ENCODE measurements around the gene GLT8D1. TPM values are rescaled to one million over a fixed set of nuclear protein-coding genes. Genes with fewer than 3 reads are reported as not detected.

The GLT8D1 gene
- total and polyA plus RNA-seq, 2 of the 13 experiments (the other 11 are each of a cell fraction or from before 2014, with no cell fraction given), result 110 to 121 TPM

DNA sequence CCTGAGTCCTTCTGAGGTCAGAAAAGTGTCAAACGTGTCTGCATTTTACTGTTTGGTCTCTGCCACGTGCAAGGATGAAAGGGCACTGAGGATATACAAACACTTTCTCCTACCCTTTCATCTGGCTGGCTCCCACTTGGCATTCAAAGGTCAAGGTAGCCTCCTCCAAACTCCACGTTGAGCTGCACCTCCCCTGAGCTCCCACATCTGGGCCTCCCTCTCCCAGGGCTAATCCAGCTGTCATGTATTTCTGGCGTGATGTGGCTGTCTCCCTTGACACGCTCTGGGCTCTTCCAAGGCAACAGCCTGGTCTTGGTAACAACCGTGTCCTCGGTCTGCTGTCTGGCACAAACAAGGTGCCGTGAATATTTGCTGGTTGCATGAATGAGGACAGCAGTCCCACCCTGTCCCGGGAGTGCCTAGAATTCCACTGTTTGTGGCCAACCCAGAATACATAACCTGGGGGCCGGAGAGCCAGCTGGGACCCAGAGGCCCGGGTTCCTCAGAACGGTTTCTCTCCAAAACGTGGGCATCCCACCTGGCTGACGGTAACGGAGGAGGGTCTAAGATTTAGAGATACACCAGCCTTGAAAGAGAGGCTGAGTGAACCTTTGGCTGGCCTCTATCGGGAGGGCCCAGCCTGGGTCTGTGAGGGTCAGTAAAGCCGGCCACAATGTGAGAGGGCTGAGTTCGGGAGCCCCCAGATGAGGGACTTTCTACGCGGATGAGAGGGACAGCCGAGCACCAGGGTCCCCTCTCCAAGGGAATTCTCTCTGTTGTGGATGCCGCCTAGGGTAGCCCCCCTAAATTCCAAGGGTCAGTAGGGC, 767 bp downstream of the GLT8D1 start (continued):
- TF ChIP-seq, protein P1, sequence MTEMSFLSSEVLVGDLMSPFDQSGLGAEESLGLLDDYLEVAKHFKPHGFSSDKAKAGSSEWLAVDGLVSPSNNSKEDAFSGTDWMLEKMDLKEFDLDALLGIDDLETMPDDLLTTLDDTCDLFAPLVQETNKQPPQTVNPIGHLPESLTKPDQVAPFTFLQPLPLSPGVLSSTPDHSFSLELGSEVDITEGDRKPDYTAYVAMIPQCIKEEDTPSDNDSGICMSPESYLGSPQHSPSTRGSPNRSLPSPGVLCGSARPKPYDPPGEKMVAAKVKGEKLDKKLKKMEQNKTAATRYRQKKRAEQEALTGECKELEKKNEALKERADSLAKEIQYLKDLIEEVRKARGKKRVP (CRISPR knock-in tag; IDR thresholded peaks at IDR 0.05), result peak in 1 of 2 experiments; percentile 38; a peak in 1 of 4 replicates
- TF ChIP-seq, protein P2, sequence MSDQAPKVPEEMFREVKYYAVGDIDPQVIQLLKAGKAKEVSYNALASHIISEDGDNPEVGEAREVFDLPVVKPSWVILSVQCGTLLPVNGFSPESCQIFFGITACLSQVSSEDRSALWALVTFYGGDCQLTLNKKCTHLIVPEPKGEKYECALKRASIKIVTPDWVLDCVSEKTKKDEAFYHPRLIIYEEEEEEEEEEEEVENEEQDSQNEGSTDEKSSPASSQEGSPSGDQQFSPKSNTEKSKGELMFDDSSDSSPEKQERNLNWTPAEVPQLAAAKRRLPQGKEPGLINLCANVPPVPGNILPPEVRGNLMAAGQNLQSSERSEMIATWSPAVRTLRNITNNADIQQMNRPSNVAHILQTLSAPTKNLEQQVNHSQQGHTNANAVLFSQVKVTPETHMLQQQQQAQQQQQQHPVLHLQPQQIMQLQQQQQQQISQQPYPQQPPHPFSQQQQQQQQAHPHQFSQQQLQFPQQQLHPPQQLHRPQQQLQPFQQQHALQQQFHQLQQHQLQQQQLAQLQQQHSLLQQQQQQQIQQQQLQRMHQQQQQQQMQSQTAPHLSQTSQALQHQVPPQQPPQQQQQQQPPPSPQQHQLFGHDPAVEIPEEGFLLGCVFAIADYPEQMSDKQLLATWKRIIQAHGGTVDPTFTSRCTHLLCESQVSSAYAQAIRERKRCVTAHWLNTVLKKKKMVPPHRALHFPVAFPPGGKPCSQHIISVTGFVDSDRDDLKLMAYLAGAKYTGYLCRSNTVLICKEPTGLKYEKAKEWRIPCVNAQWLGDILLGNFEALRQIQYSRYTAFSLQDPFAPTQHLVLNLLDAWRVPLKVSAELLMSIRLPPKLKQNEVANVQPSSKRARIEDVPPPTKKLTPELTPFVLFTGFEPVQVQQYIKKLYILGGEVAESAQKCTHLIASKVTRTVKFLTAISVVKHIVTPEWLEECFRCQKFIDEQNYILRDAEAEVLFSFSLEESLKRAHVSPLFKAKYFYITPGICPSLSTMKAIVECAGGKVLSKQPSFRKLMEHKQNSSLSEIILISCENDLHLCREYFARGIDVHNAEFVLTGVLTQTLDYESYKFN (CRISPR knock-in tag; conservative IDR thresholded peaks at IDR 0.05), result peak; percentile 93
- TF ChIP-seq SOX5 (CRISPR knock-in tag; IDR thresholded peaks at IDR 0.05; ENCODE audit: borderline replicate concordance) (peak; percentile 90), GLI4 (CRISPR knock-in tag; IDR thresholded peaks at IDR 0.05; ENCODE audit: borderline replicate concordance) (no peak), ZNF382 (CRISPR knock-in tag; IDR thresholded peaks at IDR 0.05; ENCODE audit: borderline replicate concordance) (no peak), ZNF224 (CRISPR knock-in tag; IDR thresholded peaks at IDR 0.05) (peak; percentile 25; the same call in 1 of the 2 replicates), CHD4 (IDR thresholded peaks at IDR 0.05; ENCODE audit: borderline replicate concordance, low read length) (no peak; the same call in 1 of the 2 replicates), FOSL1 (CRISPR knock-in tag; IDR thresholded peaks at IDR 0.05; ENCODE audit: borderline replicate concordance) (no peak), MAFG (CRISPR knock-in tag; IDR thresholded peaks at IDR 0.05) (no peak), ZNF496 (CRISPR knock-in tag; IDR thresholded peaks at IDR 0.05; ENCODE audit: insufficient replicate concordance) (no peak), CC2D1A (CRISPR knock-in tag; IDR thresholded peaks at IDR 0.05) (no peak), MIER2 (CRISPR knock-in tag; IDR thresholded peaks at IDR 0.05) (no peak), NFKBIZ (CRISPR knock-in tag; IDR thresholded peaks at IDR 0.05) (peak; percentile 76; the same call in 1 of the 2 replicates), ZNF20 (CRISPR knock-in tag; IDR thresholded peaks at IDR 0.05) (no peak), ASH2L (IDR thresholded peaks at IDR 0.05; ENCODE audit: insufficient read length, low read depth, low read length) (no peak)
- TF ChIP-seq, protein P3, sequence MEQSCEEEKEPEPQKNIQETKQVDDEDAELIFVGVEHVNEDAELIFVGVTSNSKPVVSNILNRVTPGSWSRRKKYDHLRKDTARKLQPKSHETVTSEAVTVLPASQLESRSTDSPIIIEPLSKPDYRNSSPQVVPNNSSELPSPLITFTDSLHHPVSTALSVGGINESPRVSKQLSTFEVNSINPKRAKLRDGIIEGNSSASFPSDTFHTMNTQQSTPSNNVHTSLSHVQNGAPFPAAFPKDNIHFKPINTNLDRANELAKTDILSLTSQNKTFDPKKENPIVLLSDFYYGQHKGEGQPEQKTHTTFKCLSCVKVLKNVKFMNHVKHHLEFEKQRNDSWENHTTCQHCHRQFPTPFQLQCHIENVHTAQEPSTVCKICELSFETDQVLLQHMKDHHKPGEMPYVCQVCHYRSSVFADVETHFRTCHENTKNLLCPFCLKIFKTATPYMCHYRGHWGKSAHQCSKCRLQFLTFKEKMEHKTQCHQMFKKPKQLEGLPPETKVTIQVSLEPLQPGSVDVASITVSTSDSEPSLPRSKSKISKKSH (CRISPR knock-in tag; IDR thresholded peaks at IDR 0.05; ENCODE audit: borderline replicate concordance), result no peak
- TF ChIP-seq, protein P4, sequence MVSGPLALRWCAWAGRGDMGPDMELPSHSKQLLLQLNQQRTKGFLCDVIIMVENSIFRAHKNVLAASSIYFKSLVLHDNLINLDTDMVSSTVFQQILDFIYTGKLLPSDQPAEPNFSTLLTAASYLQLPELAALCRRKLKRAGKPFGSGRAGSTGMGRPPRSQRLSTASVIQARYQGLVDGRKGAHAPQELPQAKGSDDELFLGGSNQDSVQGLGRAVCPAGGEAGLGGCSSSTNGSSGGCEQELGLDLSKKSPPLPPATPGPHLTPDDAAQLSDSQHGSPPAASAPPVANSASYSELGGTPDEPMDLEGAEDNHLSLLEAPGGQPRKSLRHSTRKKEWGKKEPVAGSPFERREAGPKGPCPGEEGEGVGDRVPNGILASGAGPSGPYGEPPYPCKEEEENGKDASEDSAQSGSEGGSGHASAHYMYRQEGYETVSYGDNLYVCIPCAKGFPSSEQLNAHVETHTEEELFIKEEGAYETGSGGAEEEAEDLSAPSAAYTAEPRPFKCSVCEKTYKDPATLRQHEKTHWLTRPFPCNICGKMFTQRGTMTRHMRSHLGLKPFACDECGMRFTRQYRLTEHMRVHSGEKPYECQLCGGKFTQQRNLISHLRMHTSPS (CRISPR knock-in tag; IDR thresholded peaks at IDR 0.05; ENCODE audit: low read depth), result no peak
- TF ChIP-seq, protein P5, sequence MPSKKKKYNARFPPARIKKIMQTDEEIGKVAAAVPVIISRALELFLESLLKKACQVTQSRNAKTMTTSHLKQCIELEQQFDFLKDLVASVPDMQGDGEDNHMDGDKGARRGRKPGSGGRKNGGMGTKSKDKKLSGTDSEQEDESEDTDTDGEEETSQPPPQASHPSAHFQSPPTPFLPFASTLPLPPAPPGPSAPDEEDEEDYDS (CRISPR knock-in tag; IDR thresholded peaks at IDR 0.05), result no peak
- TF ChIP-seq, protein P6, sequence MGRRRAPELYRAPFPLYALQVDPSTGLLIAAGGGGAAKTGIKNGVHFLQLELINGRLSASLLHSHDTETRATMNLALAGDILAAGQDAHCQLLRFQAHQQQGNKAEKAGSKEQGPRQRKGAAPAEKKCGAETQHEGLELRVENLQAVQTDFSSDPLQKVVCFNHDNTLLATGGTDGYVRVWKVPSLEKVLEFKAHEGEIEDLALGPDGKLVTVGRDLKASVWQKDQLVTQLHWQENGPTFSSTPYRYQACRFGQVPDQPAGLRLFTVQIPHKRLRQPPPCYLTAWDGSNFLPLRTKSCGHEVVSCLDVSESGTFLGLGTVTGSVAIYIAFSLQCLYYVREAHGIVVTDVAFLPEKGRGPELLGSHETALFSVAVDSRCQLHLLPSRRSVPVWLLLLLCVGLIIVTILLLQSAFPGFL (CRISPR knock-in tag; IDR thresholded peaks at IDR 0.05), result no peak

All from HepG2 (cell line).